WTC11 (cell line): Measurements from ENCODE around the gene DSEL. TPM values are rescaled to one million over a fixed set of nuclear protein-coding genes. Genes with fewer than 3 reads are reported as not detected.
A peak's percentile ranks its signal among the peaks of the same experiment; 100 is the strongest.

Experiments used
- ATAC-seq: fragments of 200-7000 bp; cut with Tn5 transposase; 2 replicates; pipeline ENCODE4 v1.10.0; 2021; ENCODE audit warnings: mild to moderate bottlenecking, moderate library complexity
- CTCF ChIA-PET: fragments of 300-600 bp; sonication (Branson Sonifier 250); formaldehyde crosslinking; loops from one replicate; lab custom pipeline; 2021; ENCODE audit warnings: antibody characterized with exemption; lab: Charles Lee
- POLR2A ChIA-PET: fragments of 350-600 bp; sonication (Branson Sonifier 250); formaldehyde crosslinking; loops from one replicate; lab custom pipeline; 2021; ENCODE audit warnings: antibody characterized with exemption; lab: Charles Lee
- DNase-seq: peaks from one replicate; pipeline ENCODE4 v3.0.0; 2021; ENCODE audit warnings: low spot score
- H3K27ac Mint-ChIP-seq: 2 replicates; pipeline ENCODE4 v1.8.0; 2021; ENCODE audit warnings: mixed read lengths
- H3K27me3 Mint-ChIP-seq: 2 replicates; pipeline ENCODE4 v1.8.0; 2021; ENCODE audit warnings: low read depth, mild to moderate bottlenecking, moderate library complexity, mixed read lengths
- H3K36me3 Mint-ChIP-seq: 2 replicates; pipeline ENCODE4 v1.8.0; 2021; ENCODE audit warnings: mixed read lengths
- H3K4me1 Mint-ChIP-seq: 2 replicates; pipeline ENCODE4 v1.8.0; 2022; ENCODE audit warnings: mixed read lengths
- H3K4me3 Mint-ChIP-seq: 2 replicates; pipeline ENCODE4 v1.8.0; 2021; ENCODE audit warnings: mild to moderate bottlenecking, moderate library complexity, mixed read lengths
- H3K9me3 Mint-ChIP-seq: 2 replicates; pipeline ENCODE4 v1.8.0; 2021; ENCODE audit warnings: mixed read lengths
- FOXP1 ChIP-seq: sonication (generic); formaldehyde crosslinking; IDR thresholded peaks from 2 replicates; pipeline ENCODE4 v1.8.0; 2022; ENCODE audit warnings: missing genetic modification reagents, mild to moderate bottlenecking, moderate library complexity, borderline replicate concordance
- NR1H2 ChIP-seq: sonication (generic); formaldehyde crosslinking; IDR thresholded peaks from 2 replicates; pipeline ENCODE4 v1.9.0; 2021; ENCODE audit warnings: mild to moderate bottlenecking, moderate library complexity, missing genetic modification reagents
- NR2C2 ChIP-seq: sonication (generic); formaldehyde crosslinking; IDR thresholded peaks from 2 replicates; pipeline ENCODE4 v1.8.0; 2022; ENCODE audit warnings: mild to moderate bottlenecking, missing genetic modification reagents
- SMAD3 ChIP-seq: sonication (generic); formaldehyde crosslinking; IDR thresholded peaks from 2 replicates; pipeline ENCODE4 v1.8.0; 2022; ENCODE audit warnings: missing genetic modification reagents, mild to moderate bottlenecking, borderline replicate concordance
- SOX15 ChIP-seq: fragments of 250-450 bp; sonication (Bioruptor Pico); IDR thresholded peaks from 2 replicates; pipeline ENCODE4 v1.9.0; 2021; ENCODE audit warnings: mild to moderate bottlenecking
- SP1 ChIP-seq: sonication (generic); formaldehyde crosslinking; conservative IDR thresholded peaks from 2 replicates; pipeline ENCODE4 v1.8.1; 2022; ENCODE audit warnings: missing genetic modification reagents
- TEAD4 ChIP-seq: sonication (generic); formaldehyde crosslinking; IDR thresholded peaks from 2 replicates; pipeline ENCODE4 v1.8.0; 2022; ENCODE audit warnings: mild to moderate bottlenecking, missing genetic modification reagents
- ZNF263 ChIP-seq: sonication (generic); formaldehyde crosslinking; IDR thresholded peaks from 2 replicates; pipeline ENCODE4 v1.8.1; 2022; ENCODE audit warnings: low read depth, mild to moderate bottlenecking, moderate library complexity, missing genetic modification reagents
- total RNA-seq: library from RNA; stranded (reverse); gene quantifications from 3 replicates; pipeline ENCODE4 v1.2.3, GENCODE V29; 2021
- TF ChIP-seq, protein P1 (sequence below): sonication (generic); formaldehyde crosslinking; IDR thresholded peaks from 2 replicates; pipeline ENCODE4 v1.8.1; 2022; ENCODE audit warnings: low read depth, mild to moderate bottlenecking, moderate library complexity, missing genetic modification reagents, borderline replicate concordance
- TF ChIP-seq, protein P2 (sequence below): fragments of 250-450 bp; sonication (Bioruptor Pico); IDR thresholded peaks from 2 replicates; pipeline ENCODE4 v1.9.0; 2021; ENCODE audit warnings: mild to moderate bottlenecking, borderline replicate concordance
- TF ChIP-seq, protein P3 (sequence below): fragments of 250-450 bp; sonication (Bioruptor Pico); IDR thresholded peaks from 2 replicates; pipeline ENCODE4 v1.9.0; 2021; ENCODE audit warnings: mild to moderate bottlenecking
- TF ChIP-seq, protein P4 (sequence below): sonication (generic); formaldehyde crosslinking; IDR thresholded peaks from 2 replicates; pipeline ENCODE4 v1.8.0; 2022; ENCODE audit warnings: missing genetic modification reagents
- TF ChIP-seq, protein P5 (sequence below): sonication (generic); formaldehyde crosslinking; IDR thresholded peaks from 2 replicates; pipeline ENCODE4 v1.8.1; 2022; ENCODE audit warnings: low read depth, missing genetic modification reagents, borderline replicate concordance
- TF ChIP-seq, protein P6 (sequence below): sonication (generic); formaldehyde crosslinking; IDR thresholded peaks from 2 replicates; pipeline ENCODE4 v1.8.0; 2023; ENCODE audit warnings: mild to moderate bottlenecking, missing genetic modification reagents

The DSEL gene
- total RNA-seq, 1 experiment from 2014 or later = 33.4 TPM

DNA sequence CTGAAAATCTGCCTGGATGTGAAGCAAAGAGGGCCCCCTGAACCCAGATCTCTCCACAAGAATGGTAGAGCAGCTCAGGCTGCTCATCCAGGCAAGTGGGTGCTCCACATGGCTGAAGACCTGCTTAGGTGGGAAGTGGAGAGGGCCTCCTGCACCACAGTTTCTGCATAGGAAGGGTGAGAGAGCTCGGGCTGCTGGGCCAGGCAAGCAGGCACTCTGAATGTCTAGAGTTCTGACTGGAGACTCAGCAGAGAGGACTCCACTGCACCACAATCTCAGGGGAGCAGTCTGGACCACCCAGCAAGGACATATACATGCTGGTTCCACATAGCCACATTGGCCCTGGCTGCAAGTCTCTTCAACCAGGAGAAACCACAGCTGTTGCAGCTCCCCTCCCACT lies 52.0 kb downstream of the DSEL start:
- ATAC-seq = no peak
- Mint-ChIP-seq H3K4me1 (peaks cover 19% of the 10 kb centered on the region), H3K9me3 (peaks cover 28% of the 10 kb centered on the region)
- TF ChIP-seq NR1H2 (CRISPR knock-in tag) = no peak
- TF ChIP-seq, all 79 proteins: peak for 0
- Mint-ChIP-seq H3K36me3 (peaks cover 15% of the 10 kb centered on the region; the same call in 1 of the 2 replicates), H3K27me3 (no peaks in the 10 kb centered on the region), H3K27ac (no peak overlapping the region), H3K4me3 (no peak overlapping the region)
- no peak for DNase-seq
- CTCF ChIA-PET = no interaction called here
- POLR2A ChIA-PET = no interaction called here

DNA sequence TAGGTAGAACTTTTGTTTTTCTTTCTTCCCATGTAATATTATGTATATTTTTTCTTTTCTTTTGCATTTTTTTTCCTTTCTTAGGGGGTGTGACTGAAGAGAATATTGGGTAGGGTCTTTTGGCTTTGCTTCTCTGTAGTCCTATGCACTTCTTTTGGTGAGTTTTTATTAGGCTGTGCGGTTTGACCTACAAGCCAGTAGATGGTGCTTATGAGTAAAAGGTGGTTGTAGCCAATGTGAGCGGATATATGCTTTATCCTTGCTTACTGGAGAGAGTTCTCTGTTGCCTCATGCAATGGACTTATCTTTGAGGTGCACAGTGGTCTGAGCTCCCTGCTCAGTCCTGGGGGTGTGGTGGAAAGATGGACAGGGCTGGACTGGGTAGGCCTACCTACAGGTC lies 52.7 kb downstream of the DSEL start:
- H3K9me3 Mint-ChIP-seq = peaks cover 28% of the 10 kb centered on the region
- no peak overlapping the region for H3K4me3 Mint-ChIP-seq
- peaks cover 15% of the 10 kb centered on the region; the same call in 1 of the 2 replicates for H3K36me3 Mint-ChIP-seq
- peak; percentile 93 for ATAC-seq
- DNase-seq = no peak
- ChIA-PET POLR2A (no interaction called here), CTCF (no interaction called here)
- no peak for TF ChIP-seq ZNF263 (CRISPR knock-in tag)
- TF ChIP-seq, protein P1, sequence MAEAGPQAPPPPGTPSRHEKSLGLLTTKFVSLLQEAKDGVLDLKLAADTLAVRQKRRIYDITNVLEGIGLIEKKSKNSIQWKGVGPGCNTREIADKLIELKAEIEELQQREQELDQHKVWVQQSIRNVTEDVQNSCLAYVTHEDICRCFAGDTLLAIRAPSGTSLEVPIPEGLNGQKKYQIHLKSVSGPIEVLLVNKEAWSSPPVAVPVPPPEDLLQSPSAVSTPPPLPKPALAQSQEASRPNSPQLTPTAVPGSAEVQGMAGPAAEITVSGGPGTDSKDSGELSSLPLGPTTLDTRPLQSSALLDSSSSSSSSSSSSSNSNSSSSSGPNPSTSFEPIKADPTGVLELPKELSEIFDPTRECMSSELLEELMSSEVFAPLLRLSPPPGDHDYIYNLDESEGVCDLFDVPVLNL (CRISPR knock-in tag) = no peak
- TF ChIP-seq, protein P2, sequence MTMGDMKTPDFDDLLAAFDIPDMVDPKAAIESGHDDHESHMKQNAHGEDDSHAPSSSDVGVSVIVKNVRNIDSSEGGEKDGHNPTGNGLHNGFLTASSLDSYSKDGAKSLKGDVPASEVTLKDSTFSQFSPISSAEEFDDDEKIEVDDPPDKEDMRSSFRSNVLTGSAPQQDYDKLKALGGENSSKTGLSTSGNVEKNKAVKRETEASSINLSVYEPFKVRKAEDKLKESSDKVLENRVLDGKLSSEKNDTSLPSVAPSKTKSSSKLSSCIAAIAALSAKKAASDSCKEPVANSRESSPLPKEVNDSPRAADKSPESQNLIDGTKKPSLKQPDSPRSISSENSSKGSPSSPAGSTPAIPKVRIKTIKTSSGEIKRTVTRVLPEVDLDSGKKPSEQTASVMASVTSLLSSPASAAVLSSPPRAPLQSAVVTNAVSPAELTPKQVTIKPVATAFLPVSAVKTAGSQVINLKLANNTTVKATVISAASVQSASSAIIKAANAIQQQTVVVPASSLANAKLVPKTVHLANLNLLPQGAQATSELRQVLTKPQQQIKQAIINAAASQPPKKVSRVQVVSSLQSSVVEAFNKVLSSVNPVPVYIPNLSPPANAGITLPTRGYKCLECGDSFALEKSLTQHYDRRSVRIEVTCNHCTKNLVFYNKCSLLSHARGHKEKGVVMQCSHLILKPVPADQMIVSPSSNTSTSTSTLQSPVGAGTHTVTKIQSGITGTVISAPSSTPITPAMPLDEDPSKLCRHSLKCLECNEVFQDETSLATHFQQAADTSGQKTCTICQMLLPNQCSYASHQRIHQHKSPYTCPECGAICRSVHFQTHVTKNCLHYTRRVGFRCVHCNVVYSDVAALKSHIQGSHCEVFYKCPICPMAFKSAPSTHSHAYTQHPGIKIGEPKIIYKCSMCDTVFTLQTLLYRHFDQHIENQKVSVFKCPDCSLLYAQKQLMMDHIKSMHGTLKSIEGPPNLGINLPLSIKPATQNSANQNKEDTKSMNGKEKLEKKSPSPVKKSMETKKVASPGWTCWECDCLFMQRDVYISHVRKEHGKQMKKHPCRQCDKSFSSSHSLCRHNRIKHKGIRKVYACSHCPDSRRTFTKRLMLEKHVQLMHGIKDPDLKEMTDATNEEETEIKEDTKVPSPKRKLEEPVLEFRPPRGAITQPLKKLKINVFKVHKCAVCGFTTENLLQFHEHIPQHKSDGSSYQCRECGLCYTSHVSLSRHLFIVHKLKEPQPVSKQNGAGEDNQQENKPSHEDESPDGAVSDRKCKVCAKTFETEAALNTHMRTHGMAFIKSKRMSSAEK (CRISPR knock-in tag) = no peak
- TF ChIP-seq, protein P3, sequence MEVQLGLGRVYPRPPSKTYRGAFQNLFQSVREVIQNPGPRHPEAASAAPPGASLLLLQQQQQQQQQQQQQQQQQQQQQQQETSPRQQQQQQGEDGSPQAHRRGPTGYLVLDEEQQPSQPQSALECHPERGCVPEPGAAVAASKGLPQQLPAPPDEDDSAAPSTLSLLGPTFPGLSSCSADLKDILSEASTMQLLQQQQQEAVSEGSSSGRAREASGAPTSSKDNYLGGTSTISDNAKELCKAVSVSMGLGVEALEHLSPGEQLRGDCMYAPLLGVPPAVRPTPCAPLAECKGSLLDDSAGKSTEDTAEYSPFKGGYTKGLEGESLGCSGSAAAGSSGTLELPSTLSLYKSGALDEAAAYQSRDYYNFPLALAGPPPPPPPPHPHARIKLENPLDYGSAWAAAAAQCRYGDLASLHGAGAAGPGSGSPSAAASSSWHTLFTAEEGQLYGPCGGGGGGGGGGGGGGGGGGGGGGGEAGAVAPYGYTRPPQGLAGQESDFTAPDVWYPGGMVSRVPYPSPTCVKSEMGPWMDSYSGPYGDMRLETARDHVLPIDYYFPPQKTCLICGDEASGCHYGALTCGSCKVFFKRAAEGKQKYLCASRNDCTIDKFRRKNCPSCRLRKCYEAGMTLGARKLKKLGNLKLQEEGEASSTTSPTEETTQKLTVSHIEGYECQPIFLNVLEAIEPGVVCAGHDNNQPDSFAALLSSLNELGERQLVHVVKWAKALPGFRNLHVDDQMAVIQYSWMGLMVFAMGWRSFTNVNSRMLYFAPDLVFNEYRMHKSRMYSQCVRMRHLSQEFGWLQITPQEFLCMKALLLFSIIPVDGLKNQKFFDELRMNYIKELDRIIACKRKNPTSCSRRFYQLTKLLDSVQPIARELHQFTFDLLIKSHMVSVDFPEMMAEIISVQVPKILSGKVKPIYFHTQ (CRISPR knock-in tag) = no peak
- TF ChIP-seq TEAD4 (CRISPR knock-in tag) = no peak
- TF ChIP-seq SOX15 = no peak
- TF ChIP-seq, protein P4, sequence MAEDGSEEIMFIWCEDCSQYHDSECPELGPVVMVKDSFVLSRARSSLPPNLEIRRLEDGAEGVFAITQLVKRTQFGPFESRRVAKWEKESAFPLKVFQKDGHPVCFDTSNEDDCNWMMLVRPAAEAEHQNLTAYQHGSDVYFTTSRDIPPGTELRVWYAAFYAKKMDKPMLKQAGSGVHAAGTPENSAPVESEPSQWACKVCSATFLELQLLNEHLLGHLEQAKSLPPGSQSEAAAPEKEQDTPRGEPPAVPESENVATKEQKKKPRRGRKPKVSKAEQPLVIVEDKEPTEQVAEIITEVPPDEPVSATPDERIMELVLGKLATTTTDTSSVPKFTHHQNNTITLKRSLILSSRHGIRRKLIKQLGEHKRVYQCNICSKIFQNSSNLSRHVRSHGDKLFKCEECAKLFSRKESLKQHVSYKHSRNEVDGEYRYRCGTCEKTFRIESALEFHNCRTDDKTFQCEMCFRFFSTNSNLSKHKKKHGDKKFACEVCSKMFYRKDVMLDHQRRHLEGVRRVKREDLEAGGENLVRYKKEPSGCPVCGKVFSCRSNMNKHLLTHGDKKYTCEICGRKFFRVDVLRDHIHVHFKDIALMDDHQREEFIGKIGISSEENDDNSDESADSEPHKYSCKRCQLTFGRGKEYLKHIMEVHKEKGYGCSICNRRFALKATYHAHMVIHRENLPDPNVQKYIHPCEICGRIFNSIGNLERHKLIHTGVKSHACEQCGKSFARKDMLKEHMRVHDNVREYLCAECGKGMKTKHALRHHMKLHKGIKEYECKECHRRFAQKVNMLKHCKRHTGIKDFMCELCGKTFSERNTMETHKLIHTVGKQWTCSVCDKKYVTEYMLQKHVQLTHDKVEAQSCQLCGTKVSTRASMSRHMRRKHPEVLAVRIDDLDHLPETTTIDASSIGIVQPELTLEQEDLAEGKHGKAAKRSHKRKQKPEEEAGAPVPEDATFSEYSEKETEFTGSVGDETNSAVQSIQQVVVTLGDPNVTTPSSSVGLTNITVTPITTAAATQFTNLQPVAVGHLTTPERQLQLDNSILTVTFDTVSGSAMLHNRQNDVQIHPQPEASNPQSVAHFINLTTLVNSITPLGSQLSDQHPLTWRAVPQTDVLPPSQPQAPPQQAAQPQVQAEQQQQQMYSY (CRISPR knock-in tag) = no peak
- TF ChIP-seq NR2C2 (CRISPR knock-in tag) = no peak
- TF ChIP-seq, protein P5, sequence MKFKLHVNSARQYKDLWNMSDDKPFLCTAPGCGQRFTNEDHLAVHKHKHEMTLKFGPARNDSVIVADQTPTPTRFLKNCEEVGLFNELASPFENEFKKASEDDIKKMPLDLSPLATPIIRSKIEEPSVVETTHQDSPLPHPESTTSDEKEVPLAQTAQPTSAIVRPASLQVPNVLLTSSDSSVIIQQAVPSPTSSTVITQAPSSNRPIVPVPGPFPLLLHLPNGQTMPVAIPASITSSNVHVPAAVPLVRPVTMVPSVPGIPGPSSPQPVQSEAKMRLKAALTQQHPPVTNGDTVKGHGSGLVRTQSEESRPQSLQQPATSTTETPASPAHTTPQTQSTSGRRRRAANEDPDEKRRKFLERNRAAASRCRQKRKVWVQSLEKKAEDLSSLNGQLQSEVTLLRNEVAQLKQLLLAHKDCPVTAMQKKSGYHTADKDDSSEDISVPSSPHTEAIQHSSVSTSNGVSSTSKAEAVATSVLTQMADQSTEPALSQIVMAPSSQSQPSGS (CRISPR knock-in tag) = no peak
- no peak for TF ChIP-seq FOXP1 (CRISPR knock-in tag)
- TF ChIP-seq SMAD3 (CRISPR knock-in tag) = no peak
- TF ChIP-seq, protein P6, sequence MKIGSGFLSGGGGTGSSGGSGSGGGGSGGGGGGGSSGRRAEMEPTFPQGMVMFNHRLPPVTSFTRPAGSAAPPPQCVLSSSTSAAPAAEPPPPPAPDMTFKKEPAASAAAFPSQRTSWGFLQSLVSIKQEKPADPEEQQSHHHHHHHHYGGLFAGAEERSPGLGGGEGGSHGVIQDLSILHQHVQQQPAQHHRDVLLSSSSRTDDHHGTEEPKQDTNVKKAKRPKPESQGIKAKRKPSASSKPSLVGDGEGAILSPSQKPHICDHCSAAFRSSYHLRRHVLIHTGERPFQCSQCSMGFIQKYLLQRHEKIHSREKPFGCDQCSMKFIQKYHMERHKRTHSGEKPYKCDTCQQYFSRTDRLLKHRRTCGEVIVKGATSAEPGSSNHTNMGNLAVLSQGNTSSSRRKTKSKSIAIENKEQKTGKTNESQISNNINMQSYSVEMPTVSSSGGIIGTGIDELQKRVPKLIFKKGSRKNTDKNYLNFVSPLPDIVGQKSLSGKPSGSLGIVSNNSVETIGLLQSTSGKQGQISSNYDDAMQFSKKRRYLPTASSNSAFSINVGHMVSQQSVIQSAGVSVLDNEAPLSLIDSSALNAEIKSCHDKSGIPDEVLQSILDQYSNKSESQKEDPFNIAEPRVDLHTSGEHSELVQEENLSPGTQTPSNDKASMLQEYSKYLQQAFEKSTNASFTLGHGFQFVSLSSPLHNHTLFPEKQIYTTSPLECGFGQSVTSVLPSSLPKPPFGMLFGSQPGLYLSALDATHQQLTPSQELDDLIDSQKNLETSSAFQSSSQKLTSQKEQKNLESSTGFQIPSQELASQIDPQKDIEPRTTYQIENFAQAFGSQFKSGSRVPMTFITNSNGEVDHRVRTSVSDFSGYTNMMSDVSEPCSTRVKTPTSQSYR = no peak
- TF ChIP-seq SP1 (CRISPR knock-in tag) = no peak
- H3K4me1 Mint-ChIP-seq = peaks cover 17% of the 10 kb centered on the region
- H3K27me3 Mint-ChIP-seq = no peaks in the 10 kb centered on the region
- H3K27ac Mint-ChIP-seq = no peak overlapping the region
